OCI-LY1 (cell line): ENCODE results near the gene COL23A1.

Experiments used
- CTCF ChIP-seq: fragments of 200-600 bp; sonication (generic), shearing (Covaris generic); IDR thresholded peaks from 2 replicates; pipeline ENCODE4 v1.5.1; 2017; ENCODE audit warnings: mild to moderate bottlenecking, antibody characterized with exemption, low read length, moderate library complexity, mixed read lengths
- EZH2 ChIP-seq: fragments of 200-600 bp; sonication (generic), shearing (Covaris generic); IDR thresholded peaks from 2 replicates; pipeline ENCODE4 v1.8.0; 2017; ENCODE audit warnings: borderline replicate concordance, mixed run types, mild to moderate bottlenecking, antibody characterized with exemption, low read length, moderate library complexity, mixed read lengths

DNA sequence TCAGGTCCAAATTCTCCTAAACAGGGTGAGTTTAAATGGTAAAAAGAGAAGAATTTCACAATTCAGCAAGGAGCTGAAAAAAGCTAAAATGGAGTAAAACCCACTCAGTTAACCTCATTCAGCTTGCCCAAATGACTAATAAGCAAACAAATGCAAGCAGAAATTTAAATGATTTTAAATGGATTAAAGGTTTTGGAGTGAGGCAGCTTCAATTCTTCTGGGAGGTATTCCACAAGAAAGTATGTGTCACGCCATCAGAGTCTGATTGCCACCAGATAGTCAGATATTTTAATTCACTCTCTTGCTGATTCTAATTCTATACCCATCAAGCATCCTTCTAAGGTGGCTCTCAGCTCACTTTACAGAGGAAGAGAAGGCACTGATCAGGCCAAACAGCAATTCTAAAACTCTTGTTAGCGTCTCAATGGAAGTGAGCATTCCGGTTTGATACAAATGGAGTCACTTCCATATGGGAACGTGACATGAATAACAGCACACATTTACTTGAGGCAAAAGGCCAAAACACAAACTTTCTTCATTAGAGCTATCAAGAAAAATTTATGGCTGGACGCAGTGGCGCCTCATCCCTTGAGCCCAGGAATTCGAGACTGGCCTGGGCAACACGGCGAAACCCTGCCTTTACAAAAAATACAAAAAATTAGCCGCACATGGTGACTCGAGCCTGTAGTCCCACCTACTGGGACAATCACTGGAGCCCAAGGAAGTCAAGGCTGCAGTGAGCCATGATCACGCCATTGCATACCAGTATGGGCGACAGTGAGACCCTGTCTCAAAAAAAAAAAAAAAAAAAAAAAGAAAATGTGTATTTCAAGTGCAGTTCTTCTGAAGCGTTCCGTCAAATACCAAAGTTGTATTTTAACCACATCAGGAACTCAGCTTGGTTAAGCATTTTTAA, 34.7 kb upstream of the COL23A1 start:
- no peak for TF ChIP-seq EZH2
- TF ChIP-seq CTCF, result no peak
